ENCODE measurements around the gene USP2. TPM values are rescaled to one million over a fixed set of nuclear protein-coding genes. Genes with fewer than 3 reads are reported as not detected.
A peak's percentile ranks its signal among the peaks of the same experiment; 100 is the strongest.

Gene USP2
- total and polyA plus RNA-seq, 7 donors: 49.0 to 210 (median 76.4) TPM

DNA sequence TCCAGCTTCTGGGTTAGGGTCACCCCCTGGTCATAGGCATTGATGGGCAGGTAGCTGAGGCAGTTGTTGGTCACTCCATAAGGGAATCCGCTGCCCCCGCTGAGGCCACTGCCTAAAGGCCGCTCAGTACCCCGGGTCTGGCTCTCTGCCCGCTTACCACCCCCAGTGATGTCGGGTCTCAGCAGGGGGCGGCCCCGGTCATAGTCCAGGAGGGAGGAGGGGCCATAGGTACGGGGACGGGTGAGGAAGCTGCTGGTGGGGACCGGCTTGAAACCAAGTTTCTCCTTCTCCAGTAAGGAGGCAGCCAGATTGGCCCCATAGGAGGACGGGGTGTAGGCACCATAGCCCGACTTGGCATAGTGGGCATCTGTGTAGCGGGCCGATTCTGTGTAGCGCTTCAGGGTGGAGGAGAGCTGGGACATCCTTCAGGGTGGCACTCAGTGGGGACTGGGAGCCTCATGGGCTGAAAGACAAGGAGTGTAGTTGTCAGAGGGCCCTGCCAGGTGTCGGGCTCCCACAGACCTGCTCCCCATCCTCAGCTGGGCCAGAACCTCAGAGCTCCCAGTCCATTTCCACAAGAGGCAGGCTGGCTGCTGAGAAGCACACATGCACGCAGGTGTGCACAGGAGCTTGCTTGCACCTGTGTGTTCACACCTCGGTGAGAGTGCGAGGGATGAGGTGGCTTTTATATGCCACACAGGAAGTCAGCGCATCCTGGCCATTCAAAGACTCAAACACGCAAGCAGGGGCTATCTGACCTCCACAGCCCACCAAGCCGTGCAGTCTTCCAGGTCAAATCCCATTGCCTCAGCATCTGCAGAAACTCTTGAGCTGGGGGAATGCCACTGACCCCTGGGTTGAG lies 8.2 kb downstream of the USP2 start:
- 47 to 64% (median 51%) methylated on average over 23 of the region's 23 CpGs for WGBS, 3 donors
- Histone ChIP-seq H3K36me3 (ENCODE audit: insufficient read depth in 1 of 2, low read depth in 1 of 2) (no peaks in the 10 kb centered on the region), H3K4me3 (peak overlapping the region; percentile 84), H3K27me3 (ENCODE audit: insufficient read depth in 3 of 3, low read length in 2 of 3) (no peaks in the 10 kb centered on the region), H3K27ac (peak overlapping the region; percentile 97), H3K9me3 (no peaks in the 10 kb centered on the region), H3K4me1 (peaks cover 85% of the 10 kb centered on the region)
- no peak for DNase-seq
- intact Hi-C loops (cut with DNase I): no loop called here
- TF ChIP-seq, protein P1, sequence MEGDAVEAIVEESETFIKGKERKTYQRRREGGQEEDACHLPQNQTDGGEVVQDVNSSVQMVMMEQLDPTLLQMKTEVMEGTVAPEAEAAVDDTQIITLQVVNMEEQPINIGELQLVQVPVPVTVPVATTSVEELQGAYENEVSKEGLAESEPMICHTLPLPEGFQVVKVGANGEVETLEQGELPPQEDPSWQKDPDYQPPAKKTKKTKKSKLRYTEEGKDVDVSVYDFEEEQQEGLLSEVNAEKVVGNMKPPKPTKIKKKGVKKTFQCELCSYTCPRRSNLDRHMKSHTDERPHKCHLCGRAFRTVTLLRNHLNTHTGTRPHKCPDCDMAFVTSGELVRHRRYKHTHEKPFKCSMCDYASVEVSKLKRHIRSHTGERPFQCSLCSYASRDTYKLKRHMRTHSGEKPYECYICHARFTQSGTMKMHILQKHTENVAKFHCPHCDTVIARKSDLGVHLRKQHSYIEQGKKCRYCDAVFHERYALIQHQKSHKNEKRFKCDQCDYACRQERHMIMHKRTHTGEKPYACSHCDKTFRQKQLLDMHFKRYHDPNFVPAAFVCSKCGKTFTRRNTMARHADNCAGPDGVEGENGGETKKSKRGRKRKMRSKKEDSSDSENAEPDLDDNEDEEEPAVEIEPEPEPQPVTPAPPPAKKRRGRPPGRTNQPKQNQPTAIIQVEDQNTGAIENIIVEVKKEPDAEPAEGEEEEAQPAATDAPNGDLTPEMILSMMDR (IDR thresholded peaks at IDR 0.05): no peak
- no peak for ATAC-seq

DNA sequence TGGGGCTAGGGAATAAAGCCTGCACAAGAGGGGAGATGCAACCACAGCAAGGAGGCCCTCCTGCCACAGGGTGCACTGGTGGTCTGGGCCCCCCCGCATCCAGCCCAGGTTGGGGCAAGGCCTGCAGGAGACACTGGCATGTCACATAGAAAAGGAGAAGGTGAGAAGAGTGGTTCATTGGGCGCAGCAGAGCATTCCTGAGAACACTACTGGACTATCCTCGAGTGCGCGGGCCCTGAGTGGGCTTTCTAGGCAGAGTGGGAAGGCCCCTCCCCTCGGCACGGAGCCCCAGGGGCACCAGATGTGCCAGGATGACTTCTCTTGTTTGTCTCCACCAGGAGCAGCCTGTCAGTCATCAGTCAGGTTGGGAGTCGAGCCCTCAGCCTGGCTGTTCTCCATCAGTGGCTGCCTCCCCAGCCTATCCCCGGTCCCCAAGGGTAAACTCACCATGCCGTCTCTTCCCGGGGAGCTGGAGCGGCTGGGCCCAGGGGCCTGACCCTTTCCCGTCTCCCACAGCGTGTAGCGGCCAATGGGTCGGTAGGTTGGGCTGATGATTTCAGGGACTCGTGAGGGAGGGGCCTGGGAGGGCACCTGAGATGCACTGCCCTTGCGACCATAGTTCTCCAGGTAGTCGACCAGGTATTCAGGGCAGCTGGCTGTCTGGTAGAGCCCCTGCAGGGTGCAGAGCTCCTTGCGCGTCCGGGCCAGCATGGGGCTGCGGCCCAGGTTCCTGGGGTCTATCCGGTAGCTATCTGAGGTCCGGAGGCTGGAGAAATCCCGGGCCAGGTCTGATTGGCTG lies 9.0 kb downstream of the USP2 start:
- peak; percentile 50 to 89 for DNase-seq
- Histone ChIP-seq H3K36me3 (ENCODE audit: insufficient read depth in 1 of 2, low read depth in 1 of 2) (no peaks in the 10 kb centered on the region), H3K4me1 (peaks cover 90% of the 10 kb centered on the region), H3K9me3 (no peaks in the 10 kb centered on the region), H3K27ac (peak overlapping the region; percentile 97), H3K27me3 (ENCODE audit: insufficient read depth in 3 of 3, low read length in 2 of 3) (no peaks in the 10 kb centered on the region), H3K4me3 (peak overlapping the region; percentile 84)
- peak; percentile 6 to 21 (median 14) for ATAC-seq
- TF ChIP-seq, protein P1 (IDR thresholded peaks at IDR 0.05): no peak
- WGBS, 3 donors: 30 to 54% (median 36%) methylated on average over 26 of the region's 26 CpGs
- intact Hi-C loops (cut with DNase I): no loop called here

DNA sequence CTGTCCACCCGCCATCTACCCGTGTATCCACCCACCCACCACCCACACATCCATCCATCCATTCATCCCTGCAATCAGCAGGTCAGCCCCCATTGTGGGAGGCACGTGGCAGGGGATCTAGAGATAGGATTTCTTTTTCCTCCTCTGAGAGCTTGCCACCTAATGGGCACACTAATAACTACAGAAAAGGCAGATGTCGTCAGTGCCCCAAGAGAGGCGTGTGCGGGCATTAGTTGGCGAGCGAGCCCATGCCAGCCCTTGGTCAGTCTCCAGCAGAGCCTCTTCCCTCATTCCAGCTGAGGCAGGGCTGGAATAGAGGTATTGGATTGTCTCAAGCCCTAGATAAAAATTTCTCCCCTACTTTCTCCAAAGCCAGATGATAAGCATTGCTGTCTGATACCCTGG lies 9.7 kb downstream of the USP2 start:
- intact Hi-C loops (cut with DNase I): no loop called here
- H3K9me3 ChIP-seq: no peaks in the 10 kb centered on the region
- H3K4me1 ChIP-seq: peaks cover 93% of the 10 kb centered on the region
- H3K27ac ChIP-seq: peak overlapping the region; percentile 97
- DNase-seq (peak; percentile 62 to 88), ATAC-seq (peak; percentile 26 to 46 (median 33))
- H3K36me3 ChIP-seq (ENCODE audit: insufficient read depth in 1 of 2, low read depth in 1 of 2): peaks cover 0 to 4% of the 10 kb centered on the region in 2 donors
- WGBS, 3 donors: 21 to 51% (median 25%) methylated on average over 8 of the region's 8 CpGs
- peak overlapping the region; percentile 84 for H3K4me3 ChIP-seq
- TF ChIP-seq, protein P1 (IDR thresholded peaks at IDR 0.05): peak; percentile 20
- no peaks in the 10 kb centered on the region for H3K27me3 ChIP-seq (ENCODE audit: insufficient read depth in 3 of 3, low read length in 2 of 3)

DNA sequence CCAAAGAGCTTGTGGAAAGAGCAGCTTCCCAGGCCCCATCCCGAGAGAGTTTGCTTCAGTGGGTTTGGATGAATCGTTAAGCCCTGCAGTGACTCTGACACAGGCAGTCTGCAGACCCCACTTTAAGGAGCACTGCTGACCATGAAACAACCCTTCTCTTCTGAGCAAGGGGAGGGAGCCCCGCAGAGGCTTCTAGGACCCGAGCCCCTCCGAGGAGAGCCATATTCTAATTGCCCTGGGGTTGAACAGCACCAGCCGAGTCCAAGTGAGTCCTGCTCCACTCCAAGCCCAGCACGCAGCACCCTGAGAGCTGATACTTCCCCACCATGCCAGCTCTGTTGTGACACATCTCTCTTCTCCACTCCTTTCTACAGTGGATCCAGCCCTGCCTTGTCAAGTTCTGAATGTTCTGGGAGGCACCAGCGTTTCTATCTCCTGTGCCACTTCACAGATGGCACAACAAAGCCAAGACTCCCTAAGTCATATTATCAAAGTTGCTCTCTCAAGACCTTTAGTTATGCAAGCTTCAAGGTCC lies 10.4 kb downstream of the USP2 start:
- H3K4me3 ChIP-seq: peak overlapping the region; percentile 45
- H3K9me3 ChIP-seq: no peaks in the 10 kb centered on the region
- peak in 2 of 4 donors; percentile 4 to 9 for ATAC-seq
- TF ChIP-seq, protein P1 (IDR thresholded peaks at IDR 0.05): no peak
- intact Hi-C loops (cut with DNase I): no loop called here
- DNase-seq: no peak
- H3K36me3 ChIP-seq (ENCODE audit: insufficient read depth in 1 of 2, low read depth in 1 of 2): peaks cover 0 to 6% of the 10 kb centered on the region in 2 donors
- H3K27ac ChIP-seq: peak overlapping the region; percentile 97
- H3K27me3 ChIP-seq (ENCODE audit: insufficient read depth in 3 of 3, low read length in 2 of 3): no peaks in the 10 kb centered on the region
- H3K4me1 ChIP-seq: peaks cover 96% of the 10 kb centered on the region
- 28 to 36% (median 33%) methylated on average over 8 of the region's 8 CpGs for WGBS, 3 donors
